SK-N-SH treated with all-trans-retinoic acid at 6 μM for 48 hours (cell line): ENCODE measurements around the gene GPC3.

Source experiments
- ESRRG ChIP-seq: fragments of 250-450 bp; sonication (Bioruptor Pico); IDR thresholded peaks from 2 replicates; pipeline ENCODE4 v1.6.1; 2021; ENCODE audit warnings: mild to moderate bottlenecking
- ISL1 ChIP-seq: fragments of 250-450 bp; sonication (Bioruptor Pico); IDR thresholded peaks from 2 replicates; pipeline ENCODE4 v2.1.2; 2022; ENCODE audit warnings: mild to moderate bottlenecking, moderate library complexity
- PATZ1 ChIP-seq: fragments of 250-450 bp; sonication (Bioruptor Pico); IDR thresholded peaks from 2 replicates; pipeline ENCODE4 v1.8.0; 2020; ENCODE audit warnings: mild to moderate bottlenecking, moderate library complexity, borderline replicate concordance
- PPARA ChIP-seq: fragments of 250-450 bp; sonication (Bioruptor Pico); IDR thresholded peaks from 2 replicates; pipeline ENCODE4 v1.5.0; 2020; ENCODE audit warnings: mild to moderate bottlenecking, borderline replicate concordance
- RARB ChIP-seq: fragments of 250-450 bp; sonication (Bioruptor Pico); IDR thresholded peaks from 2 replicates; pipeline ENCODE4 v1.8.0; 2021; ENCODE audit warnings: mild to moderate bottlenecking, moderate library complexity
- SNAI2 ChIP-seq: fragments of 250-450 bp; sonication (Bioruptor Pico); IDR thresholded peaks from 2 replicates; pipeline ENCODE4 v1.5.0; 2020; ENCODE audit warnings: mild to moderate bottlenecking, moderate library complexity
- TCF4 ChIP-seq: fragments of 250-450 bp; sonication (Bioruptor Pico); IDR thresholded peaks from 2 replicates; pipeline ENCODE4 v1.8.0; 2021; ENCODE audit warnings: mild to moderate bottlenecking, moderate library complexity, borderline replicate concordance
- TOX ChIP-seq: fragments of 250-450 bp; sonication (Bioruptor Pico); IDR thresholded peaks from 2 replicates; pipeline ENCODE4 v1.8.0; 2021; ENCODE audit warnings: mild to moderate bottlenecking, moderate library complexity, borderline replicate concordance
- ZC3H10 ChIP-seq: fragments of 250-450 bp; sonication (Bioruptor Pico); IDR thresholded peaks from 2 replicates; pipeline ENCODE4 v1.5.1; 2021; ENCODE audit warnings: mild to moderate bottlenecking, moderate library complexity
- ZFP3 ChIP-seq: fragments of 250-450 bp; sonication (Bioruptor Pico); IDR thresholded peaks from 2 replicates; pipeline ENCODE4 v1.5.0; 2020; ENCODE audit warnings: mild to moderate bottlenecking, moderate library complexity
- ZFP30 ChIP-seq: fragments of 450-650 bp; formaldehyde crosslinking; IDR thresholded peaks from 2 replicates; pipeline ENCODE4 v1.5.0; 2022; ENCODE audit warnings: mild to moderate bottlenecking, moderate library complexity
- ZNF565 ChIP-seq: fragments of 450-650 bp; formaldehyde crosslinking; conservative IDR thresholded peaks from 2 replicates; pipeline ENCODE4 v1.5.0; 2020; ENCODE audit warnings: low read depth, mild to moderate bottlenecking, moderate library complexity

GRCh38 chrX:133559909-133560308 is 425.5 kb downstream of the GPC3 start:
- TF ChIP-seq SNAI2 (CRISPR knock-in tag), result no peak
- no peak for TF ChIP-seq ZFP30 (CRISPR knock-in tag)
- TF ChIP-seq ESRRG, result no peak
- no peak for TF ChIP-seq PATZ1
- no peak for TF ChIP-seq ISL1 (CRISPR knock-in tag)
- no peak for TF ChIP-seq TOX
- TF ChIP-seq ZC3H10, result no peak
- TF ChIP-seq PPARA (CRISPR knock-in tag), result no peak
- no peak for TF ChIP-seq TCF4 (CRISPR knock-in tag)
- TF ChIP-seq RARB (CRISPR knock-in tag), result no peak
- TF ChIP-seq ZNF565, result no peak
- no peak for TF ChIP-seq ZFP3 (CRISPR knock-in tag)
